ENCODE results near the gene PFKP. TPM values are rescaled to one million over a fixed set of nuclear protein-coding genes. Genes with fewer than 3 reads are reported as not detected.
A peak's percentile ranks its signal among the peaks of the same experiment; 100 is the strongest.

Gene PFKP
- total RNA-seq, 2 experiments from 2014 or later: 217 to 219 TPM

- H3K27ac Mint-ChIP-seq: peak overlapping the region; percentile 74
- H3K36me3 Mint-ChIP-seq (ENCODE audit: low read depth): peaks cover 71% of the 10 kb centered on the region
- ATAC-seq (peak; percentile 79), DNase-seq (peak; percentile 82)
- POLR2A ChIA-PET: interaction anchor here (0.9 to 2.4 kb wide), 5 partner anchors 17 to 41 kb away, joined by 3 to 16 read pairs (median 4); no protein-coding TSS in a partner anchor
- CTCF ChIA-PET: interaction anchor here (0.9 kb wide), 2 partner anchors 24 to 25 kb away, joined by 3 to 4 read pairs; no protein-coding TSS in a partner anchor
- no peaks in the 10 kb centered on the region for H3K9me3 Mint-ChIP-seq
- H3K4me3 Mint-ChIP-seq: peak overlapping the region; percentile 5
- intact Hi-C loops (cut with micrococcal nuclease): no loop called here
- H3K27me3 Mint-ChIP-seq: no peaks in the 10 kb centered on the region
- TF ChIP-seq, protein P1, sequence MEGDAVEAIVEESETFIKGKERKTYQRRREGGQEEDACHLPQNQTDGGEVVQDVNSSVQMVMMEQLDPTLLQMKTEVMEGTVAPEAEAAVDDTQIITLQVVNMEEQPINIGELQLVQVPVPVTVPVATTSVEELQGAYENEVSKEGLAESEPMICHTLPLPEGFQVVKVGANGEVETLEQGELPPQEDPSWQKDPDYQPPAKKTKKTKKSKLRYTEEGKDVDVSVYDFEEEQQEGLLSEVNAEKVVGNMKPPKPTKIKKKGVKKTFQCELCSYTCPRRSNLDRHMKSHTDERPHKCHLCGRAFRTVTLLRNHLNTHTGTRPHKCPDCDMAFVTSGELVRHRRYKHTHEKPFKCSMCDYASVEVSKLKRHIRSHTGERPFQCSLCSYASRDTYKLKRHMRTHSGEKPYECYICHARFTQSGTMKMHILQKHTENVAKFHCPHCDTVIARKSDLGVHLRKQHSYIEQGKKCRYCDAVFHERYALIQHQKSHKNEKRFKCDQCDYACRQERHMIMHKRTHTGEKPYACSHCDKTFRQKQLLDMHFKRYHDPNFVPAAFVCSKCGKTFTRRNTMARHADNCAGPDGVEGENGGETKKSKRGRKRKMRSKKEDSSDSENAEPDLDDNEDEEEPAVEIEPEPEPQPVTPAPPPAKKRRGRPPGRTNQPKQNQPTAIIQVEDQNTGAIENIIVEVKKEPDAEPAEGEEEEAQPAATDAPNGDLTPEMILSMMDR (IDR thresholded peaks at IDR 0.05): no peak
- peaks cover 65% of the 10 kb centered on the region for H3K4me1 Mint-ChIP-seq (ENCODE audit: low read depth)
These were observed 28.2 kb downstream of the PFKP start for GRCh38 chr10:3095373-3096139.

DNA sequence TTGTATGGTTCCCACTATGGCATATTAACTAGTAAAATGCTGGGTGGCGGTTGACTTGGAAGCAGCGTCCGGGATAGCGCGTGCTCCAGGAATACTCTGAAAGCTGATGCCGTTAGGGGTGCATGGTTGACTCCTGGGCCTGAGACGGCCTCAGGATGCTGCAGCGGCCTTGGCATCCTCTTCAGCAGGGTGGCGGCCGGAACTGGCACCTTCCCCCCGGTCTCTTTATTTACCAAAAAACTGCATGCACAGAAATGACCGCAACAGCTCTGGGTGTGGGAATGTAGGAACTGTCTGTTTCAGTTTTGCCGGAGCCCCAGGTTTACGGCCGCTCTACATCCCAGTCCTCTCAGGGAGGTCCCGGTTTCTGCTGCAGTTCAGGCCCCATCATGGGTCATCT is 28.8 kb downstream of the PFKP start:
- no peak for DNase-seq
- ChIA-PET CTCF (no interaction called here), POLR2A (interaction anchor here (1.3 to 2.4 kb wide), 3 partner anchors 25 to 40 kb away, joined by 3 to 16 read pairs (median 14); no protein-coding TSS in a partner anchor)
- Mint-ChIP-seq H3K27ac (peak overlapping the region; percentile 74), H3K4me1 (ENCODE audit: low read depth) (peaks cover 59% of the 10 kb centered on the region), H3K9me3 (no peaks in the 10 kb centered on the region), H3K4me3 (peak overlapping the region; percentile 5), H3K36me3 (ENCODE audit: low read depth) (peaks cover 71% of the 10 kb centered on the region), H3K27me3 (no peaks in the 10 kb centered on the region)
- TF ChIP-seq, protein P1 (IDR thresholded peaks at IDR 0.05): no peak
- no peak for ATAC-seq
- intact Hi-C loops (cut with micrococcal nuclease): no loop called here

GRCh38 chr10:3097160-3097559 is 29.8 kb downstream of the PFKP start:
- peak overlapping the region; percentile 59 for H3K27ac Mint-ChIP-seq
- peaks cover 71% of the 10 kb centered on the region for H3K36me3 Mint-ChIP-seq (ENCODE audit: low read depth)
- H3K4me3 Mint-ChIP-seq: no peak overlapping the region
- no peaks in the 10 kb centered on the region for H3K27me3 Mint-ChIP-seq
- no peak for ATAC-seq
- no peaks in the 10 kb centered on the region for H3K9me3 Mint-ChIP-seq
- TF ChIP-seq, protein P1 (IDR thresholded peaks at IDR 0.05): no peak
- CTCF ChIA-PET: no interaction called here
- DNase-seq: no peak
- intact Hi-C loops (cut with micrococcal nuclease): no loop called here
- POLR2A ChIA-PET: no interaction called here
- peaks cover 51% of the 10 kb centered on the region for H3K4me1 Mint-ChIP-seq (ENCODE audit: low read depth)

DNA sequence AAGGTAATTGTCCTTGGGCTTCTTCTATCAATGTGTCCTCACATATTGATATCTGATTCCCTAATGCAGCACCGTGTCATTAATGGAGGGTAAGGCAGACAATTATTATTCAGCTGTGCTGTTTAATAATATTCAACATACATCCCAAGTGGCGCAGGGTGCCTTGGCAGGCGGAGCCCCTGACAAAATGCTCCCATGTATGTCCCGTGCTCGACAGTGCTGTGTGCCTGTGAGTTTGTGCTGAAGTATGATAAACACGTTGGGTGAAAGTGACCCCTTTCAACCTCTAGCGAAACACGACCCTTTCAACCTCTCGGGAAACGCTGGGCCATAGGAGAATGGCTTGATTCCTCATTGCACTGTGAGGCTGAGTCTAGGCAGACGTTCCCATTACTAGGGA is 31.3 kb downstream of the PFKP start:
- TF ChIP-seq, protein P1 (IDR thresholded peaks at IDR 0.05): no peak
- ChIA-PET CTCF (no interaction called here), POLR2A (no interaction called here)
- H3K4me3 Mint-ChIP-seq: no peak overlapping the region
- H3K9me3 Mint-ChIP-seq: no peaks in the 10 kb centered on the region
- H3K36me3 Mint-ChIP-seq (ENCODE audit: low read depth): peaks cover 72% of the 10 kb centered on the region
- no peak overlapping the region for H3K27ac Mint-ChIP-seq
- intact Hi-C loops (cut with micrococcal nuclease): no loop called here
- H3K27me3 Mint-ChIP-seq: no peaks in the 10 kb centered on the region
- no peak for DNase-seq
- peaks cover 37% of the 10 kb centered on the region for H3K4me1 Mint-ChIP-seq (ENCODE audit: low read depth)
- ATAC-seq: no peak

- peaks cover 70% of the 10 kb centered on the region for H3K36me3 Mint-ChIP-seq (ENCODE audit: low read depth)
- CTCF ChIA-PET: no interaction called here
These were observed 32.1 kb downstream of the PFKP start for GRCh38 chr10:3099291-3100092.

More at GRCh38 chr10:3099291-3100092, 32.1 kb downstream of the PFKP start:
- Mint-ChIP-seq H3K27me3 (no peaks in the 10 kb centered on the region), H3K4me3 (no peak overlapping the region), H3K9me3 (no peaks in the 10 kb centered on the region), H3K27ac (peak overlapping the region; percentile 52), H3K4me1 (ENCODE audit: low read depth) (peaks cover 29% of the 10 kb centered on the region)
- no peak for DNase-seq
- intact Hi-C loops (cut with micrococcal nuclease): no loop called here
- no peak for ATAC-seq
- TF ChIP-seq, protein P1 (IDR thresholded peaks at IDR 0.05): no peak
- POLR2A ChIA-PET: no interaction called here

Data from activated CD8-positive, alpha-beta T cell treated with anti-CD3 and anti-CD28 coated beads for 36 hours (primary cell).